GM21723 (cell line): ENCODE results near the gene KCNH4.
"Not testable (repeated sequence)": the region's sequence is repeated elsewhere in the genome, so short reads cannot be mapped to it uniquely, and the experiment has no call there.

Source experiments
- ATAC-seq: cut with Tn5 transposase; IDR thresholded peaks from one replicate; pipeline ENCODE4 v1.9.1; 2021; ENCODE audit warnings: mild to moderate bottlenecking, moderate library complexity; ENCODE audit not compliant: unreplicated experiment

KCNH4 gene

GRCh38 chr17:42140690-42141089, 40.3 kb downstream of the KCNH4 start:
- not testable (repeated sequence) for ATAC-seq

DNA sequence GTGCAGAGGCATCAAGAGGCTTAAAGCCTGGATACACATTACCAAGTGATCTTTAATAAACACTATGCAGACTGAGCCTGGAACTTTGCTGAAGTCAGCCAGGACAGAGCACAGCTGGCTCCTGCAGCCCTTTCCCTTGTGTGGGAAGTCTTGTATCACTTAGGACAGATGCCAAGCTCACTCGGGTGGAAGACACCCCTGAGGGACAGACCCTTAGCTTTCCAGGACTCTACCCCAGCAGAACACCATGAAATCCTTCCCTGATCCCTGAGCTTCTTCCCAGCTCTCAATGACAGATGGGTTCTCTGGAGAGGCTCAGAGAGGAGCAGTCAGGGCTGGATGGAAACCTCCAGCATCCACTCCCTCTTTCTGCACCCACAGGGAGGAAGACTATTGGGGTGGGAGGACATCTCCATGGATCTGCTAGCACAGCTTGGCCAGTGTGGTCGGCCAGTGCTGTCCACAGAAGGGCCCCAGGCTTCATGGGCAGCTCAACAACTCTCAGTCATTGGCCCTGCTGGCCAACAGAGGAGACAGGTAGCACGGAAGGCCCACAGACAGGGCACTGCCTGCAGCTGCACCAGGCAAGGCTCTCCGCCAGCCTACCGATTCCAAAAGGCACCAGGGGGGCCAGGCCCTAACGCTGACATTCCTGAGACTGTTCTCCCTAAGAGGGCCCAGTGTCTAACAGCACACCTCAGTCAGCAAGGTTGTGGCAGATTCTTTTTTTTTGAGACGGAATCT, 42.0 kb downstream of the KCNH4 start:
- no peak for ATAC-seq

GRCh38 chr17:42136654-42137051, 44.3 kb downstream of the KCNH4 start:
- ATAC-seq: no peak

- ATAC-seq: no peak
Observed at GRCh38 chr17:42135664-42136653, 45.0 kb downstream of the KCNH4 start.

- ATAC-seq: no peak
Observed at GRCh38 chr17:42135151-42135550, 45.8 kb downstream of the KCNH4 start.

DNA sequence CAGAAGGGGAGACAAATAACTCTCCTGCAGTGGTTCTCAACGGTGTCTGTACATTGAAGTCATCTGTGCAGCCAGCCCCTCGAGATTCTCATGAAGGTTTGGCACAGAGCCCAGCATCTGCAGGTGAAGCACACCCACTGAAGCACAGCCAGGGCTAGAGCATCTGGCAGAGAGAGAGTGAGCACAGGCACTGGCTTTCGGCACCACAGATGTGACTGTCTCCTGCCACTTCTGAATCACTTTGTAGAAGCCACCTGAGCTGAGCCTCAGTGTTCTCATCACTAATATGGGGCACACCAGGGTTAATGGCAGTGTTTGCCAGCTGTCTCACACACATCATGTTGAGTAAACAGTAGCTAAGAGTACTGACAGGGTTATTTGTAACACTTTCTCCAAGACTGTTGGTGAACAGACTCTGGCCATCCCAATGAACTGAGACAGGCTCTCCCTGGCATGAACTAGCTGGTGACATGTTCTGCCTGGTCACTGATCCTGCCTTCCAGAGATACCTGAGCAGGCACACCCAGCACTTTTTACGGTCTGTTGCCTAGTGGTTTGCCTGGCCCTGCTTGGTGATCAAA, 47.4 kb downstream of the KCNH4 start:
- ATAC-seq: no peak

DNA sequence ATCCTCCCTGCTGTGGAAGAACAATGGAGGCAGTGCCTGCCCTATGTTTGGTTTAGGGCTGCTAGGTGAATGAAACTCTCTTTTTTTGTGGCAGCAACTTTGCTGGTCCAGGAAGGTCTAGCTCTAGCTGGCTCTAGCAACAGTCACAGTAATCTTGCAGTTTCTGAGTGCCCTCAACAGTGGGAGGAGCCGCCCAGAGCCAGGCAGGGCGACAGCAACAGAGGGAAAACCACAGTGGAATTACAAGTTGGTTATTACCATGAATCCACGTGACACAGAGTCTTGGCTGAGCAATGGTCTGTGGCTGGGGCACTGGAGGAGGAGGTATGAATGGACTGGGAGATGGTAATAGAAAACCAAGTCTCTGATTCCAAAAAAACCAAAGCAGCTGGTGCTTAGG, 48.0 kb downstream of the KCNH4 start:
- no peak for ATAC-seq

- no peak for ATAC-seq
Observed at GRCh38 chr17:42131981-42132432, 48.9 kb downstream of the KCNH4 start.

DNA sequence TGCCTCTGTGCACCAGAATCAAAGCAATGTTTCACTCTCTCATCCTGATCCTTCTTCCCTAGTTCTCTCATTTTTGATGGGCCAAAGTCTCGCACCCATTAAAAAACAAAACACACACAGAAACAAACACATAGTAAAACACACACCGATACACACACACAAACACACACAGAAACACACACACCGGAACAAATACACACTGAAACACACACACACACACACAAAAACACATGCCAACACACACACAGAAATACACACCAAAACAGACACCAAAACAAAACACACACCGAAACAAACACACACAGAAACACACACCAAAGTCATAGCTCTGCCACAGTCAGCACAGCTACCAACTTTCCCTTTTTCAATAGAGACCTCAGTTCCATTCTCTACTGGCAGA, 49.7 kb downstream of the KCNH4 start:
- ATAC-seq: no peak

GRCh38 chr17:42130310-42130936, 50.5 kb downstream of the KCNH4 start:
- no peak for ATAC-seq

DNA sequence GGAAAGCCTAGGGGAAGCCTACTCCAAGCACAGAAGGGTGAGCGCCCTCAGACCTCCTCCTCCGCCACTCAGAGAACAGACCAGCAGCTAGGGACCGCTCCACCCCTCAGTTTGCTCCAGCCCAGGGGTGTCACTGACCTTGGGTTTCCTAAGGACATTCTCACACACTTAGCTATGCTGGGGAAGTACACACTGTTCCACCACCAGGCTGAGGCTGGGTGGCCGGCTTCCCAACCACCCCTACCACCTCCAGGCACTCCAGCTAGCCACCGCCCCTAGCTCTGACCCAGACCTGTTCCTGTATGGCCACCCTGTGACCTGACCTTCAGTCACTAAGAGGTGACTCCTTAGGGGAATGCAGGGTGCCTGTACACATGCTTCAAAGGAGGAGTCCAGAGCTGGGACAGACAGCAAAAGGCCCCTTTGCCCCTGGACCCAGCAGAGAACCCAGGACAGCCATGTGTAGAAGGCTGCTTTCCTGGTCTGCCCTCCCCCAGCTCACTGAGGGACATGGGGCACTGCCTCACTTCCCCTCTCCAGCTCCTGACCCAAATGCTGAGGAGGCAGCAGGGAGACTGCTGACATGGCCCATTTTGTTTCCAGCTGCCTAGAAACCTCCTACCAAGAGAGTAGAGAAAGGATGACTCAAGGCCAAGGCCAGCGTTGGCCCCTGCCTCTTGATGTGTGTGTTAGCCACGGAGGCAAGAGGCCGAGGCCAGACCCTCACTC, 51.7 kb downstream of the KCNH4 start:
- no peak for ATAC-seq

- ATAC-seq: no peak
Observed at GRCh38 chr17:42127414-42127813, 53.5 kb downstream of the KCNH4 start.

- no peak for ATAC-seq
Observed at GRCh38 chr17:42126836-42127235, 54.1 kb downstream of the KCNH4 start.

DNA sequence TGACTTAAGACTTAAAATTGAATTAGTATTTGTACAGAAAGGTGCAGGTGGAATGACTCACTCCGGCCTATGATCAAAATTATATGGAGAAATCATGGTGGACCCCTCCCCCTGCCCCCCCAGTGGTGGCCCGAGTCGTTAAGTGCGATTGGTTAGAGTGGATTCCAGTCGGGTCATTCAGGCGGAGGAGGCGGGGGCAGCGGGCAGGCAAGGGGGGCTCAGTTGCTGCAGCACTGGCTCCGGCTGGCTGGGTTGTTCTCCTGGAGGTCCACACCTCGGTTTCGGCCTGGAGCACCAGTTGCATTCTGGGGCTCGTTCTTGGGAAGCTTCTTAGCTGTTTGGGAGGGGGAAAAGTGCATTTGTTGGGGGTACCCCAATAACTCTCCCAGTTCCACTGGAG, 55.4 kb downstream of the KCNH4 start:
- ATAC-seq: no peak

DNA sequence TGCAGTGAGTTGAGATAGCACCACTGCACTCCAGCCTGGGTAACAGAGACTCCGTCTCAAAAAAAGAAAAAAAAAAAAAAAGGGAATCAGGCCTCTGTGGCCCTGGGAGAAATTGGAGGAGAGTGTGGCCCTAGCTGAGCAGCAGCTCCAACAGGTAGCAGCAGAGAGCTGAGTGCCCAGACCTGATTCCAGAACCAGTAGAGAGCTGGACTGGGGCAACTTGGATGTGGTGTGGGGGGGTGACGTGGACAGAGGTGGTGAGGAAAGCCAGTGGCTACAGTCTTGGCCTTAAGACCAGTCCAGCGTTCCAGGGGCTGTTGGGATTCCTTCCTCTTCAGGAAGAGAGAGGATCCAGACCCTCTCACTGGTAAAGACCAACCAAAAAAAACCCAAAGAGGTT, 56.7 kb downstream of the KCNH4 start:
- no peak for ATAC-seq

- no peak for ATAC-seq
Observed at GRCh38 chr17:42122371-42123303, 58.3 kb downstream of the KCNH4 start, which contains the start of gene HSPB9. Gene HSPB9 (plus strand): TSS chr17:42122804. CDS start chr17:42122851, 47 bp downstream.

GRCh38 chr17:42120770-42121769, 59.9 kb downstream of the KCNH4 start, which contains the start of gene KAT2A:
Gene KAT2A (minus strand): TSS chr17:42121367. CDS start chr17:42121304, 63 bp downstream.
- ATAC-seq: no peak
